GM12878 (cell line): ENCODE measurements around the gene LTC4S. TPM values are rescaled to one million over a fixed set of nuclear protein-coding genes. Genes with fewer than 3 reads are reported as not detected.

Experiments
- ATAC-seq: fragments of 200-7000 bp; cut with Tn5 transposase; 3 replicates; pipeline ENCODE4 v1.9.1; 2020; ENCODE audit warnings: mild to moderate bottlenecking, moderate library complexity
- BruUV-seq: library from RNA; stranded (reverse); fragments of 400-500 nt; replicated peaks from 2 replicates; lab custom pipeline; 2021; lab: Mats Ljungman, UMichigan
- CTCF ChIA-PET: fragments of 300-600 bp; sonication (Branson Sonifier 250); formaldehyde crosslinking; extraction: SDS; loops from one replicate; lab custom pipeline; 2021; ENCODE audit warnings: inconsistent platforms; lab: Yijun Ruan, JAX
- POLR2A ChIA-PET: fragments of 350-600 bp; formaldehyde crosslinking; extraction: SDS; loops from one replicate; lab custom pipeline; 2021; ENCODE audit warnings: inconsistent platforms; lab: Charles Lee
- RAD21 ChIA-PET: fragments of 300-600 bp; sonication (Branson Sonifier 250); formaldehyde crosslinking; loops from one replicate; lab custom pipeline; 2023; ENCODE audit warnings: antibody characterized with exemption; ENCODE audit not compliant: unreplicated experiment; lab: Charles Lee
- SMC1A ChIA-PET: fragments of 300-600 bp; sonication (Branson Sonifier 250); formaldehyde crosslinking; loops from one replicate; lab custom pipeline; 2023; ENCODE audit not compliant: unreplicated experiment, uncharacterized antibody; lab: Charles Lee
- DNase-seq: peaks from one replicate; pipeline ENCODE4 v3.0.0-alpha.2; 2011; ENCODE audit warnings: low read depth, low spot score
- FAIRE-seq: peaks from 3 replicates; lab custom pipeline; 2011; peaks lifted over from hg19 to GRCh38; lab: Jason Lieb, UNC
- H2AFZ ChIP-seq: 2 replicates; pipeline ENCODE4 v1.6.0; 2011; ENCODE audit warnings: low read depth, low read length, control low read depth; ENCODE audit not compliant: control insufficient read depth
- H3K27ac ChIP-seq: 2 replicates; pipeline ENCODE4 v1.5.1; 2011; ENCODE audit warnings: control low read depth; ENCODE audit not compliant: control insufficient read depth, insufficient read depth
- H3K27me3 ChIP-seq, 2 experiments: replicated peaks in 1 of 2; 2 replicates each; pipeline versions ENCODE4 v1.6.0 to v1.6.1; 2011; ENCODE audit warnings: low read length in 1 of 2; ENCODE audit not compliant: control insufficient read depth in 2 of 2, insufficient read depth in 2 of 2
- H3K36me3 ChIP-seq, 2 experiments: 2 replicates each; pipeline ENCODE4 v1.5.1; 2011; ENCODE audit warnings: low read length in 1 of 2; ENCODE audit not compliant: control insufficient read depth in 2 of 2, insufficient read depth in 2 of 2
- H3K4me1 ChIP-seq: 2 replicates; pipeline ENCODE4 v1.6.1; 2011; ENCODE audit warnings: mild to moderate bottlenecking, low read length, moderate library complexity, mixed read lengths; ENCODE audit not compliant: control insufficient read depth, insufficient read depth
- H3K4me2 ChIP-seq: 2 replicates; pipeline ENCODE4 v1.6.0; 2011; ENCODE audit warnings: control low read depth; ENCODE audit not compliant: control insufficient read depth, insufficient read depth
- H3K4me3 ChIP-seq: fragments of 200-600 bp; sonication (generic); 2 replicates; pipeline ENCODE4 v1.5.1; 2016
- H3K79me2 ChIP-seq: 2 replicates; pipeline ENCODE4 v1.6.0; 2011; ENCODE audit warnings: low read length; ENCODE audit not compliant: control insufficient read depth, insufficient read depth
- H3K9ac ChIP-seq: 2 replicates; pipeline ENCODE4 v1.8.0; 2011; ENCODE audit warnings: low read length, control low read depth, mixed read lengths; ENCODE audit not compliant: control insufficient read depth, insufficient read depth
- H3K9me3 ChIP-seq: replicated peaks from 3 replicates; pipeline ENCODE4 v1.5.1; 2011; ENCODE audit warnings: mild to moderate bottlenecking, low read length; ENCODE audit not compliant: control insufficient read depth, insufficient read depth
- H4K20me1 ChIP-seq: 2 replicates; pipeline ENCODE4 v1.6.0; 2011; ENCODE audit not compliant: control insufficient read depth, insufficient read depth
- GABPA ChIP-seq: IDR thresholded peaks from 2 replicates; pipeline ENCODE4 v1.6.1; 2014; ENCODE audit warnings: antibody characterized with exemption, low read depth, mild to moderate bottlenecking, inconsistent platforms
- MTA2 ChIP-seq: fragments of 450-650 bp; IDR thresholded peaks from 2 replicates; pipeline ENCODE4 v1.6.1; 2016; ENCODE audit warnings: low read depth, mild to moderate bottlenecking, moderate library complexity
- SPI1 ChIP-seq: IDR thresholded peaks from 2 replicates; pipeline ENCODE4 v1.6.1; 2011; ENCODE audit warnings: low read depth, mild to moderate bottlenecking, low read length, moderate library complexity, borderline replicate concordance; ENCODE audit not compliant: insufficient read depth
- WGBS: methylation state at CpG from one replicate; pipeline ENCODE4 v1.1.6; 2016; ENCODE audit warnings: low lambda C conversion rate; ENCODE audit not compliant: insufficient replicate concordance, insufficient coverage; ENCODE audit errors: missing lambda C conversion rate; 5-methylcytosine and 5-hydroxymethylcytosine counted together
- in situ Hi-C: fragments of 300-500 bp; cut with MboI; formaldehyde crosslinking; loops from 9 replicates; pipeline ENCODE4 v1.14.3; 2018; ENCODE audit warnings: mixed read lengths
- intact Hi-C: fragments of 100-400 bp; cut with micrococcal nuclease; formaldehyde crosslinking; loops from one replicate; pipeline ENCODE4 v1.14.2; 2022; ENCODE audit not compliant: unreplicated experiment
- polyA plus RNA-seq, 11 experiments: library from polyadenylated mRNA; depleted of rRNA in 4 of 11; unstranded in 6 of 11; stranded (reverse) in 5 of 11; fragments of >200 nt; fragmentation: Nextera tagmentation in 4 of 11; fragmentation: Illumina TruSeq in 1 of 11; extraction: Ambion mirVana in 4 of 11; extraction: Trizol in 1 of 11; gene quantifications; 1 replicate in 1 of 11; 2 replicates in 10 of 11; pipeline versions ENCODE4 v1.2.1 to v1.2.3, GENCODE V29; 2011 to 2016; ENCODE audit warnings: inconsistent platforms in 2 of 11, missing spikeins in 2 of 11, low read depth in 1 of 11
- total RNA-seq, 4 experiments: library from RNA; depleted of rRNA in 3 of 4; stranded (reverse); fragments of >200 nt in 3 of 4; fragmentation: Illumina TruSeq in 1 of 4; extraction: Trizol in 1 of 4; gene quantifications; 2 replicates each; pipeline versions ENCODE4 v1.2.1 to v1.2.3, GENCODE V29; 2013 to 2021
- TF ChIP-seq, protein P1 (sequence below): fragments of 450-650 bp; IDR thresholded peaks from 2 replicates; pipeline ENCODE4 v1.6.1; 2018; ENCODE audit warnings: borderline replicate concordance, mild to moderate bottlenecking; ENCODE audit not compliant: partially characterized antibody

The LTC4S gene
- total and polyA plus RNA-seq, 10 of the 15 experiments (the other 5 are each of a cell fraction or from before 2014, with no cell fraction given), result 0.78 to 3.6 (median 1.8) TPM; not detected in 5

DNA sequence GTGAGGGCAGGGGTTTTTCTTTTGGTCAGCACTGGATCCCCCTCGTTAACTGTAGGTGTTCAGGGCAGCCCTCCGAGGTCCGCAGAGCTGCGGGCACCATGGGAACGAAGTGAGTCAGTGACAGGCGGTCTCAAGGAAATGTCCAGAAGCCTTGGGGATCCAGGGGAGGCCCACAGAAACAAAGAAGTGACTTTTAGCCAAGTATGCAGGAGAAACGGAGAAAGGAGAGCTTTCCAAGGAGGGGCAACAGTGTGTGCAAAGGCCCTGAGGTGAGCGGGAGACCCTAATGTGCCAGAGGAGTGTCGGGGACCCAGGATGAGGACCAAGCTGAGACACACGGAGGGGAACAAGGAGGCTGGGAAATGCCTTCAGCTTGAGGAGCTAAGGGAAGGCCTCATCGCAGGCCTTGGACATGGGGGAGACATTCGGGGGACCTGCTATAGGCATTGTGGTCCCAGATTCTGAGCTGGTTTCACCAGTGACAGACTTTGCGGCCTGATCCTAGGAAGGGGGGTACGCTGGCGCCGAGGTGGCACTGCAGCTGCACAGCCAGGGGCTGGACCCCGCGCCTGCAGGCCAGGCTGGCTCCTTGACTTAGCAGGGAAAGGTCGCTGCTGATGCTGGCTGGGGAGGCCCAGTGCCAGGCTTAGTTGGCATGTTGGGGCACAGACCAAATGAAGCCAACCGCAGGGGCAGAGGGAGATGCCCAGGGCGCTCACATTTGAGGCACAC, 3.3 kb downstream of the LTC4S start:
- H3K4me2 ChIP-seq, result peak overlapping the region; percentile 96; the same call in 1 of the 2 replicates
- POLR2A ChIA-PET, result no interaction called here
- no peak overlapping the region for H3K4me3 ChIP-seq
- H2AFZ ChIP-seq, result peak overlapping the region; percentile 22
- TF ChIP-seq GABPA (no peak), MTA2 (no peak), SPI1 (no peak)
- TF ChIP-seq, protein P1, sequence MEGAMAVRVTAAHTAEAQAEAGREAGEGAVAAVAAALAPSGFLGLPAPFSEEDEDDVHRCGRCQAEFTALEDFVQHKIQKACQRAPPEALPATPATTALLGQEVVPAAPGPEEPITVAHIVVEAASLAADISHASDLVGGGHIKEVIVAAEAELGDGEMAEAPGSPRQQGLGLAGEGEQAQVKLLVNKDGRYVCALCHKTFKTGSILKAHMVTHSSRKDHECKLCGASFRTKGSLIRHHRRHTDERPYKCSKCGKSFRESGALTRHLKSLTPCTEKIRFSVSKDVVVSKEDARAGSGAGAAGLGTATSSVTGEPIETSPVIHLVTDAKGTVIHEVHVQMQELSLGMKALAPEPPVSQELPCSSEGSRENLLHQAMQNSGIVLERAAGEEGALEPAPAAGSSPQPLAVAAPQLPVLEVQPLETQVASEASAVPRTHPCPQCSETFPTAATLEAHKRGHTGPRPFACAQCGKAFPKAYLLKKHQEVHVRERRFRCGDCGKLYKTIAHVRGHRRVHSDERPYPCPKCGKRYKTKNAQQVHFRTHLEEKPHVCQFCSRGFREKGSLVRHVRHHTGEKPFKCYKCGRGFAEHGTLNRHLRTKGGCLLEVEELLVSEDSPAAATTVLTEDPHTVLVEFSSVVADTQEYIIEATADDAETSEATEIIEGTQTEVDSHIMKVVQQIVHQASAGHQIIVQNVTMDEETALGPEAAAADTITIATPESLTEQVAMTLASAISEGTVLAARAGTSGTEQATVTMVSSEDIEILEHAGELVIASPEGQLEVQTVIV, result no peak
- H3K36me3 ChIP-seq, result peaks cover 0 to 13% of the 10 kb centered on the region in 2 experiments; a peak in 2 of 4 replicates
- in situ Hi-C loops (loop anchor here (25.0 kb wide), 1 partner anchor 290 kb away; no protein-coding TSS in a partner anchor), intact Hi-C loops (loop anchor here (5.0 kb wide), 1 partner anchor 35 kb away; no protein-coding TSS in a partner anchor)
- CTCF ChIA-PET, result interaction anchor here (0.5 to 2.5 kb wide), 8 partner anchors 8 to 159 kb away, joined by 3 to 16 read pairs (median 4); partner anchors contain the start of gene MRNIP
- peak overlapping the region; percentile 10; the same call in 1 of the 2 replicates for H3K27ac ChIP-seq
- RAD21 ChIA-PET, result interaction anchor here (1.1 to 2.2 kb wide), 2 partner anchors 23 to 35 kb away, joined by 3 to 8 read pairs; no protein-coding TSS in a partner anchor
- BruUV-seq, result no TSS peak
- WGBS, result 86% methylated on average over 21 of the region's 21 CpGs
- H3K9me3 ChIP-seq, result no peaks in the 10 kb centered on the region
- H3K79me2 ChIP-seq, result no peaks in the 10 kb centered on the region
- H3K4me1 ChIP-seq, result peaks cover 23% of the 10 kb centered on the region
- H4K20me1 ChIP-seq, result no peaks in the 10 kb centered on the region
- no peaks in the 10 kb centered on the region for H3K27me3 ChIP-seq
- ATAC-seq (no peak), FAIRE-seq (no peak), DNase-seq (no peak)
- SMC1A ChIA-PET, result interaction anchor here (0.9 to 1.6 kb wide), 4 partner anchors 20 to 119 kb away, joined by 3 read pairs; no protein-coding TSS in a partner anchor
- no peak overlapping the region for H3K9ac ChIP-seq
